ENCODE data around the gene RPS29.
"Not testable (repeated sequence)": the region's sequence is repeated elsewhere in the genome, so short reads cannot be mapped to it uniquely, and the experiment has no call there.

Gene RPS29

GRCh38 chr14:49585803-49586672 is at the start of gene RPS29:
TSS of gene RPS29 (minus strand) at chr14:49586380. CDS start at chr14:49586346, 34 bp downstream.
- peak; percentile 95 to 96 for DNase-seq (ENCODE audit: low read depth in 2 of 2)

- DNase-seq (ENCODE audit: low read depth in 2 of 2): peak; percentile 31 to 38
Measured at GRCh38 chr14:49634547-49635334, 48.6 kb upstream of the RPS29 start, which contains the start of gene DNAAF2. TSS of gene DNAAF2 (minus strand) at chr14:49635244. CDS start at chr14:49635149, 95 bp downstream.

GRCh38 chr14:49633640-49634546 is 47.7 kb upstream of the RPS29 start:
- peak; percentile 89 to 93 for DNase-seq (ENCODE audit: low read depth in 2 of 2)

GRCh38 chr14:49623941-49624839 is 38.0 kb upstream of the RPS29 start:
- DNase-seq (ENCODE audit: low read depth in 2 of 2): no peak

- no peak for DNase-seq (ENCODE audit: low read depth in 2 of 2)
Measured at GRCh38 chr14:49623387-49623786, 37.2 kb upstream of the RPS29 start.

- DNase-seq (ENCODE audit: low read depth in 2 of 2): no peak
Measured at GRCh38 chr14:49622022-49622607, 35.9 kb upstream of the RPS29 start.

- DNase-seq (ENCODE audit: low read depth in 2 of 2): peak in 1 of 2 donors; percentile 46
Measured at GRCh38 chr14:49621114-49621881, 35.1 kb upstream of the RPS29 start.

- DNase-seq (ENCODE audit: low read depth in 2 of 2): peak; percentile 94
Measured at GRCh38 chr14:49620182-49621113, 34.3 kb upstream of the RPS29 start, which contains the start of the genes MGAT2 and RPL36AL. TSS of gene MGAT2 (plus strand) at chr14:49620799. CDS start at chr14:49621269, 470 bp downstream. TSS of gene RPL36AL (minus strand) at chr14:49620626. CDS start at chr14:49619104, 1,522 bp downstream.

- DNase-seq (ENCODE audit: low read depth in 2 of 2): no peak
Measured at GRCh38 chr14:49619730-49620129, 33.5 kb upstream of the RPS29 start.

GRCh38 chr14:49619273-49619672 is 33.1 kb upstream of the RPS29 start:
- DNase-seq (ENCODE audit: low read depth in 2 of 2): not testable (repeated sequence)

GRCh38 chr14:49617852-49618519 is 31.8 kb upstream of the RPS29 start:
- DNase-seq (ENCODE audit: low read depth in 2 of 2): no peak

GRCh38 chr14:49615776-49616175 is 29.6 kb upstream of the RPS29 start:
- no peak for DNase-seq (ENCODE audit: low read depth in 2 of 2)

GRCh38 chr14:49614196-49614595 is 28.0 kb upstream of the RPS29 start:
- DNase-seq (ENCODE audit: low read depth in 2 of 2): no peak

GRCh38 chr14:49612671-49613070 is 26.5 kb upstream of the RPS29 start:
- DNase-seq (ENCODE audit: low read depth in 2 of 2): no peak

- no peak for DNase-seq (ENCODE audit: low read depth in 2 of 2)
Measured at GRCh38 chr14:49612251-49612650, 26.1 kb upstream of the RPS29 start.

- no peak for DNase-seq (ENCODE audit: low read depth in 2 of 2)
Measured at GRCh38 chr14:49607583-49607982, 21.4 kb upstream of the RPS29 start.

Data from stimulated activated CD8-positive, alpha-beta memory T cell treated with anti-CD3 and anti-CD28 coated beads, Interleukin-15, amount 100 ng/mL, for 48 hours (primary cell).